Stimulated activated CD4-positive, alpha-beta T cell treated with anti-CD3 and anti-CD28 coated beads, Interleukin-15, amount 100 ng/mL, for 24 hours (primary cell): ENCODE results near the gene MSANTD2.
A peak's percentile ranks its signal among the peaks of the same experiment; 100 is the strongest.
"Not testable (repeated sequence)": the region's sequence is repeated elsewhere in the genome, so short reads cannot be mapped to it uniquely, and the experiment has no call there.

ENCODE experiments used
- DNase-seq: peaks from one replicate; pipeline ENCODE4 v3.0.0-alpha.2; 2020

Gene MSANTD2

GRCh38 chr11:124814739-124815138 lies 14.5 kb upstream of the MSANTD2 start:
- DNase-seq: no peak

- no peak for DNase-seq
Observed at GRCh38 chr11:124812876-124813275, 12.7 kb upstream of the MSANTD2 start.

- no peak for DNase-seq
Observed at GRCh38 chr11:124811399-124812125, 11.4 kb upstream of the MSANTD2 start.

- DNase-seq: no peak
Observed at GRCh38 chr11:124807660-124808270, 7.6 kb upstream of the MSANTD2 start.

GRCh38 chr11:124807201-124807600 lies 7.0 kb upstream of the MSANTD2 start:
- DNase-seq: no peak

- DNase-seq: no peak
Observed at GRCh38 chr11:124804884-124805283, 4.7 kb upstream of the MSANTD2 start.

GRCh38 chr11:124801636-124802312 lies 1.6 kb upstream of the MSANTD2 start:
- DNase-seq: no peak

- DNase-seq: peak; percentile 8
Observed at GRCh38 chr11:124801014-124801413, 808 bp upstream of the MSANTD2 start.

GRCh38 chr11:124799348-124800225 lies 619 bp downstream of the MSANTD2 start:
- peak; percentile 61 for DNase-seq

- peak; percentile 8 for DNase-seq
Observed at GRCh38 chr11:124798991-124799347, 1.2 kb downstream of the MSANTD2 start.

- no peak for DNase-seq
Observed at GRCh38 chr11:124796312-124796711, 3.9 kb downstream of the MSANTD2 start.

GRCh38 chr11:124793466-124794278 lies 6.5 kb downstream of the MSANTD2 start:
- DNase-seq: peak; percentile 18

- DNase-seq: no peak
Observed at GRCh38 chr11:124791626-124792341, 8.4 kb downstream of the MSANTD2 start.

GRCh38 chr11:124788521-124788920 lies 11.7 kb downstream of the MSANTD2 start:
- DNase-seq: no peak

- DNase-seq: no peak
Observed at GRCh38 chr11:124784051-124784450, 16.2 kb downstream of the MSANTD2 start.

GRCh38 chr11:124783002-124783401 lies 17.2 kb downstream of the MSANTD2 start:
- no peak for DNase-seq

GRCh38 chr11:124779568-124779967 lies 20.6 kb downstream of the MSANTD2 start:
- no peak for DNase-seq

- DNase-seq: no peak
Observed at GRCh38 chr11:124778281-124778680, 21.9 kb downstream of the MSANTD2 start.

GRCh38 chr11:124776865-124777645 lies 23.2 kb downstream of the MSANTD2 start:
- DNase-seq: no peak

GRCh38 chr11:124770959-124771358 lies 29.2 kb downstream of the MSANTD2 start:
- not testable (repeated sequence) for DNase-seq
